Mucosa of descending colon (tissue), 3 donors: Measurements from ENCODE around the gene CST9. TPM values are rescaled to one million over a fixed set of nuclear protein-coding genes. Genes with fewer than 3 reads are reported as not detected.

Source experiments
- ATAC-seq: fragments of 200-7000 bp; cut with Tn5 transposase; one replicate; pipeline ENCODE4 v1.9.1; 2020; ENCODE audit warnings: mild to moderate bottlenecking, moderate library complexity
- DNase-seq, 3 donors: peaks; one replicate each; pipeline ENCODE4 v3.0.0-alpha.2; 2020
- H3K36me3 ChIP-seq: fragments of 200-600 bp; one replicate; pipeline ENCODE4 v1.8.0; 2021; ENCODE audit warnings: low read depth, mild to moderate bottlenecking
- H3K4me1 ChIP-seq: fragments of 200-600 bp; one replicate; pipeline ENCODE4 v1.8.0; 2021; ENCODE audit warnings: low read depth, mild to moderate bottlenecking
- H3K4me3 ChIP-seq: fragments of 200-600 bp; one replicate; pipeline ENCODE4 v1.8.0; 2021; ENCODE audit warnings: mild to moderate bottlenecking
- H3K9me3 ChIP-seq: fragments of 200-600 bp; one replicate; pipeline ENCODE4 v1.8.0; 2021; ENCODE audit warnings: mild to moderate bottlenecking
- intact Hi-C, 2 donors: fragments of 100-400 bp; cut with DNase I in 1 of 2; cut with micrococcal nuclease in 1 of 2; formaldehyde crosslinking; loops; one replicate each; pipeline versions ENCODE4 v1.11.0 to v1.11.1; 2022; cut with DNase I, micrococcal nuclease
- total RNA-seq, 3 donors: library from RNA; stranded (reverse); fragmentation: NEBNext Ultra II Directional in 2 of 3; extraction: Animal tissue kit (Norgen Biotek cat#: 25700) in 2 of 3; gene quantifications; one replicate each; pipeline versions ENCODE4 v1.2.1 to v1.2.4, GENCODE V29; 2021 to 2023
- TF ChIP-seq, protein P1 (sequence below): fragments of 200-600 bp; IDR thresholded peaks from one replicate; pipeline ENCODE4 v1.8.0; 2022; ENCODE audit warnings: antibody characterized with exemption, mild to moderate bottlenecking
- donor health status: DM: no; HTN: no; CAD: no; lungs with moderate emphysema.
- donor health status: DM: no; HTN: no; CAD: no.
- donor health status: DM: no; HTN: yes; CAD: no.

Gene CST9
- total RNA-seq, 3 donors from 2014 or later = not detected

DNA sequence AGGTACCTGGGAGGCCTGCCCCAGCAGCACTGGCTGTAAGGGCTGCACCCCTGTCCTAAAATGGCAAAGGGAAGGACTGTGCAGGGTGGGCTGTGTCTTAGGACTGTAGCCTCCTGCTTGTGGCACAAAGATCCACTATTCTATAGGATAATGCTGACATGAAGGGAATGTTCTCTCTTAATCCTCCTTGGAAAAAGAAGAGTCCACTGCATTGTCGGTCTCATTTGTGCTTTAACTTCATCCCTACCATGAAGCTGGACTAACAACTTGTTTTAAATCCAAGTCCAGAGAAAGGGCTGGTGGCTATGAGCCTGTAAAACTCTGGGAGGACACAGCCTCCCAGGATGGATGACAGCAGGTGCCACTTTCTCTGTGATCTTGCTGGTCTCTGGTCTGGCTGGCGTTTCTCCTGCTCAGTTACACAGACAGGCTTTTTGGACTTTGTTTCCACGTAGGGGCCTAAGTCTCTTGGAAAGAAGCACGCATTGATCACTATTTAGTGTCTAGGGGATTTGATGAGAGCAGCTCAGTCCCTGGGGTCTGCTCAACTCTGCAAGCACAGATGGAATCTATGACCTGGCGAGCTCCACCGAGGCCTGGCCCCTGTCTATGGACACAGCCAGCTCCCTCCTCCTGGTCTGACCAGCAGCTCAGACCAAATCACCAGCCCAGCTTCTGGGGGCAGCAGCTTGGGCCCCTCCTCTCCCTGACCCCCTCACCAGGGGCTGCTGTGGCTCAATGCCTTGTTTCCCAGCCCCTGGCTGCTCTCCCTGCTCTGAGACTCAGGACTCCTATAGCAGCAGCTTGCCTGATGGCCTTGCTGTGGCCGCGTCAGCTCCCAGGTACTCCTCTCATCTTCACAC is 27.2 kb upstream of the CST9 start:
- intact Hi-C loops = no loop called here
- Histone ChIP-seq H3K4me1 (peaks cover 10% of the 10 kb centered on the region), H3K36me3 (no peaks in the 10 kb centered on the region), H3K9me3 (no peaks in the 10 kb centered on the region), H3K4me3 (no peak overlapping the region)
- TF ChIP-seq, protein P1, sequence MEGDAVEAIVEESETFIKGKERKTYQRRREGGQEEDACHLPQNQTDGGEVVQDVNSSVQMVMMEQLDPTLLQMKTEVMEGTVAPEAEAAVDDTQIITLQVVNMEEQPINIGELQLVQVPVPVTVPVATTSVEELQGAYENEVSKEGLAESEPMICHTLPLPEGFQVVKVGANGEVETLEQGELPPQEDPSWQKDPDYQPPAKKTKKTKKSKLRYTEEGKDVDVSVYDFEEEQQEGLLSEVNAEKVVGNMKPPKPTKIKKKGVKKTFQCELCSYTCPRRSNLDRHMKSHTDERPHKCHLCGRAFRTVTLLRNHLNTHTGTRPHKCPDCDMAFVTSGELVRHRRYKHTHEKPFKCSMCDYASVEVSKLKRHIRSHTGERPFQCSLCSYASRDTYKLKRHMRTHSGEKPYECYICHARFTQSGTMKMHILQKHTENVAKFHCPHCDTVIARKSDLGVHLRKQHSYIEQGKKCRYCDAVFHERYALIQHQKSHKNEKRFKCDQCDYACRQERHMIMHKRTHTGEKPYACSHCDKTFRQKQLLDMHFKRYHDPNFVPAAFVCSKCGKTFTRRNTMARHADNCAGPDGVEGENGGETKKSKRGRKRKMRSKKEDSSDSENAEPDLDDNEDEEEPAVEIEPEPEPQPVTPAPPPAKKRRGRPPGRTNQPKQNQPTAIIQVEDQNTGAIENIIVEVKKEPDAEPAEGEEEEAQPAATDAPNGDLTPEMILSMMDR = no peak
- DNase-seq (no peak), ATAC-seq (no peak)

- H3K4me1 ChIP-seq = peaks cover 10% of the 10 kb centered on the region
- no peak overlapping the region for H3K4me3 ChIP-seq
- no peaks in the 10 kb centered on the region for H3K9me3 ChIP-seq
- DNase-seq = peak in 1 of 3 donors; percentile 47
- no peaks in the 10 kb centered on the region for H3K36me3 ChIP-seq
- intact Hi-C loops = no loop called here
- ATAC-seq = no peak
- TF ChIP-seq, protein P1 = no peak
These were observed 26.4 kb upstream of the CST9 start for GRCh38 chr20:23631981-23632710.

- H3K4me3 ChIP-seq = no peak overlapping the region
- H3K4me1 ChIP-seq = peaks cover 7% of the 10 kb centered on the region
- ATAC-seq = no peak
- no peaks in the 10 kb centered on the region for H3K36me3 ChIP-seq
- intact Hi-C loops = no loop called here
- H3K9me3 ChIP-seq = no peaks in the 10 kb centered on the region
- no peak for DNase-seq
- TF ChIP-seq, protein P1 = no peak
These were observed 25.6 kb upstream of the CST9 start for GRCh38 chr20:23631226-23631822.

DNA sequence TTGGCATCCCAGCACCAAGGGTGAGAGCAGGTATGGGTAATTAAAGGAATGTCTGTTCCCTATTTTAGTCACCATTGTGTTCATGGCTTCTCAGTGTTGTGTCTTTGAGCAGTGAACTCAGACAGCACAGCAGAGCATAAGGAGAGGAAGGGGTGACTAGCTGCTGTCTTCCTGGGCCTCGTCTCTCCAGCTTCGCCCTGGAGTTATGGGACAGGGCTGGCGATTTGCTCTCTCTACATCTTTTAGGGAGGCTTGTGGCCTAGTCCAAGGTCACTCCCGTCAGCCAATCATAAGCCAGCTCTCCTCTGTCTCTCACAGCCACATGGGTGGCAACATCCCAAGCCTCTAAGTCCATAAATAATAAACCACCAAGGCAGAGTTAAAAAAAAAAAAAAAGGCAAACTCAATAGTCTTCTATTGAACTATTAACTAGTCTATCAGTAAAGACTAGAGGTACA is 24.7 kb upstream of the CST9 start:
- no peaks in the 10 kb centered on the region for H3K36me3 ChIP-seq
- intact Hi-C loops = no loop called here
- TF ChIP-seq, protein P1 = no peak

DNA sequence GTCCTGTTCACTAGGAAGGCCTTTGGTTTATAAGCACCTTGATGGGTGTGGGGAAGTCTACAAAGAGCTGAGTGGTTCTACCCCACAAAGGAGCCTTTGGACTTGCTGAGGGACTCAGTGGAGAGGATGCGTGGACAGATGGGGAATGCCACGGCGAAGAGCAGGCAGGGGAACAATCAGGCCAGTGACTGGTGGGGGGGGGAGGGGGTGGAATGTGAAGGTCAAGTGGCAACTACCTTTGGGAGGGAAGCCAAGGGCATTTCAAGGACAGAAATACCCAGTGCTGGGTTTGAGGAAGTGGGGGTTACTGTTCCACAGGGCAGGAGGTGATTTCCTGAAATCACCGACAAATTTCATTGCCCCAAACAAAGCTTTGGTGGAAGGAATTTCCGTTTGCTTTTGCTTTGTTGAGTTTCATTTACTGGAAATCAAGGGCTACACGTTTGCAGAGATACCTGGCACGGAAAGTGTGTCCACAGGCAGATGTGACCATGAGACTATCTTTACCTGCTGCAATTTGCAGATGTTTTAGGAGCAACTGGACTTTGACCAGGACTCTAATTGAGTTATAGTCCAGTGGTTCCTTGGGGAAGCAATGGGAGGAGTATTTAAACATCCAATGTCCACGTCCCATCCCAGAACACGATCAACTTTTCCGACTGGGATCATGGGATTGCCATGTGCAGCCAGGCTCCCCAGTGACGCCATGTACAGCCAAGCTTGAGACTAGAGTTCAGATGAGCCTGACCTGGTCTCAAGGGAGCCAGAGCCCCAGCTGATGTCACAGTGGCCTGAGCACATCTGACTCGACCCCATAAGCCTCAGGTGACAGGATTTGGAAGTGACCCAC is 24.1 kb upstream of the CST9 start:
- peak; percentile 21 for ATAC-seq
- Histone ChIP-seq H3K4me3 (no peak overlapping the region), H3K4me1 (peaks cover 4% of the 10 kb centered on the region), H3K36me3 (no peaks in the 10 kb centered on the region), H3K9me3 (no peaks in the 10 kb centered on the region)
- intact Hi-C loops = no loop called here
- TF ChIP-seq, protein P1 = no peak
- DNase-seq = no peak

More for the DNA sequence above, 24.7 kb upstream of the CST9 start:
- H3K4me1 ChIP-seq = peaks cover 4% of the 10 kb centered on the region
- ATAC-seq = no peak
- no peak overlapping the region for H3K4me3 ChIP-seq
- H3K9me3 ChIP-seq = no peaks in the 10 kb centered on the region
- no peak for DNase-seq
